Cardiac muscle cell (in vitro differentiated cells and primary cell): ENCODE measurements around the gene MVK. TPM values are rescaled to one million over a fixed set of nuclear protein-coding genes. Genes with fewer than 3 reads are reported as not detected.

Source experiments
- DNase-seq, 2 donors: peaks; one replicate each; pipeline versions ENCODE4 v3.0.0 to v3.0.0-alpha.2; 2010 to 2017; ENCODE audit warnings: low read depth in 1 of 2, low spot score in 1 of 2
- H3K27ac ChIP-seq: fragments of 200-600 bp; sonication (generic); 2 replicates; pipeline ENCODE4 v1.5.1; 2016
- H3K27me3 ChIP-seq: fragments of 200-600 bp; sonication (generic); 2 replicates; pipeline ENCODE4 v1.6.0; 2016; ENCODE audit warnings: control low read depth
- H3K36me3 ChIP-seq: fragments of 200-600 bp; sonication (generic); 2 replicates; pipeline ENCODE4 v1.5.1; 2016; ENCODE audit warnings: control low read depth
- H3K4me1 ChIP-seq: fragments of 200-600 bp; sonication (generic); 2 replicates; pipeline ENCODE4 v1.8.1; 2017; ENCODE audit warnings: low read depth, mild to moderate bottlenecking, mixed run types
- H3K4me3 ChIP-seq: fragments of 200-600 bp; sonication (generic); 2 replicates; pipeline ENCODE4 v1.5.1; 2016; ENCODE audit warnings: mild to moderate bottlenecking
- H3K9me3 ChIP-seq: fragments of 200-600 bp; sonication (generic); 2 replicates; pipeline ENCODE4 v1.5.1; 2017; ENCODE audit warnings: low read depth, mild to moderate bottlenecking, control low read depth
- polyA plus RNA-seq: library from polyadenylated mRNA; unstranded; fragments of >200 nt; fragmentation: Nextera tagmentation; extraction: Ambion mirVana; gene quantifications from 2 replicates; pipeline ENCODE4 v1.2.1, GENCODE V29; 2016
- total RNA-seq: library from RNA; depleted of rRNA; stranded (reverse); fragments of >200 nt; gene quantifications from 2 replicates; pipeline ENCODE4 v1.2.3, GENCODE V29; 2016
- TF ChIP-seq, protein P1 (sequence below): IDR thresholded peaks from 2 replicates; pipeline ENCODE4 v1.5.1; 2012; ENCODE audit warnings: low read depth, mild to moderate bottlenecking, low read length

Gene MVK
- total and polyA plus RNA-seq, 2 experiments from 2014 or later: 29.0 to 56.1 TPM

DNA sequence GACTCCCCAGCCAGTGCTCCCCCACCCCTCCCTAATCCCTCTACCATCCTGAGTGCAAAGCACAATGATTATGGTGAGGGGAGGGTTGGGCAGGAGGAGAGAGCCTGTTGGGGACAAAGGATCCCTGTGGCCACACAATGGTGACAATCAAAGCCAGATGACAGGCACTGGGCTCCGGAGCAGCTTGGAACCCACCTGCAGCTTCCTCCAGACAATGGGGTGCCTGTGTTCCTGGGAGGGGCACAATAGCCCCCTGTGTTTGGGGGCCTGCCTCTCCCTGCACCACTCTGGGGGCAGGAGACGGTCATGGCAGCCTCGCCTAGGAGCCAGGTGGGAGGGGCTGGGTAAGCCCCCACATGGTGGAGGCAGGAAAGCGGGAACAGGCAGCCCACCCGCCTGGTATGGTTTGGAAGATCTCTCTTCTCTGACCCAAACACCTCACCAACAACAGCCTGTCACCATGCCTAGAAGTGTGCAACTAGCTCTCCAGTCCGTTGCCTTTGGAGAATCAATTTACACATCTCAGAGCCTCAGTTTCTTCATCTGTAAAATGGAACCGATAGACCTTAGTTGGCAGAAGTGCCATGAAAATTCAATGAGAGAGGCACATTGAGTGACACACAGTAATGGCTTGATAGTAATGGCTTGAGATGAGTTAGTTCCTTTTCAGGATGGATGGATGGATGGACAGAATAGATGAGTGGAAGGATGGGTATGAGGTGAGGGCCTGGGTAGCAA is 53.0 kb downstream of the MVK start:
- Histone ChIP-seq H3K36me3 (no peaks in the 10 kb centered on the region), H3K27me3 (no peaks in the 10 kb centered on the region), H3K4me3 (no peak overlapping the region), H3K27ac (no peak overlapping the region), H3K4me1 (peaks cover 7% of the 10 kb centered on the region), H3K9me3 (no peaks in the 10 kb centered on the region)
- no peak for DNase-seq
- TF ChIP-seq, protein P1, sequence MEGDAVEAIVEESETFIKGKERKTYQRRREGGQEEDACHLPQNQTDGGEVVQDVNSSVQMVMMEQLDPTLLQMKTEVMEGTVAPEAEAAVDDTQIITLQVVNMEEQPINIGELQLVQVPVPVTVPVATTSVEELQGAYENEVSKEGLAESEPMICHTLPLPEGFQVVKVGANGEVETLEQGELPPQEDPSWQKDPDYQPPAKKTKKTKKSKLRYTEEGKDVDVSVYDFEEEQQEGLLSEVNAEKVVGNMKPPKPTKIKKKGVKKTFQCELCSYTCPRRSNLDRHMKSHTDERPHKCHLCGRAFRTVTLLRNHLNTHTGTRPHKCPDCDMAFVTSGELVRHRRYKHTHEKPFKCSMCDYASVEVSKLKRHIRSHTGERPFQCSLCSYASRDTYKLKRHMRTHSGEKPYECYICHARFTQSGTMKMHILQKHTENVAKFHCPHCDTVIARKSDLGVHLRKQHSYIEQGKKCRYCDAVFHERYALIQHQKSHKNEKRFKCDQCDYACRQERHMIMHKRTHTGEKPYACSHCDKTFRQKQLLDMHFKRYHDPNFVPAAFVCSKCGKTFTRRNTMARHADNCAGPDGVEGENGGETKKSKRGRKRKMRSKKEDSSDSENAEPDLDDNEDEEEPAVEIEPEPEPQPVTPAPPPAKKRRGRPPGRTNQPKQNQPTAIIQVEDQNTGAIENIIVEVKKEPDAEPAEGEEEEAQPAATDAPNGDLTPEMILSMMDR: no peak

DNA sequence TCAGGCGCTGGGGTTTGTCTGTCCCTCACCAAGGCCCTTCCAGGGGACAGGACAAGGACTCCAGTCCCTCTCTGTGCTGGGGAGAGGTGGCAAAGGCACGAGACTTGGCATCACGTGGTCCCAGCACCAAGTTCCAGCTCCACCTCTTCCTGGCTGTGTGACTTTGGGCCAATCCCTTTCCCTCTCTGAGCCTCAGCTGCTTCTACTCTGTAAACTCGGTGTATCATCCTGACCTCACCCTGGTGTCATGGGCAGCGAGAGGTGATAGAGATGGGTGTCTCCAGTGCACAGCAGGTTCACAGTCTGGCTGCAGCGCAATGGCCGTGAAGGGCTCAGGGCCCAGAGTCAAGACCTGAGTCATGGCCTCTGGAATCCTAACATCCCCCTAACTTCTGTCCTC is 54.0 kb downstream of the MVK start:
- DNase-seq: no peak
- Histone ChIP-seq H3K9me3 (no peaks in the 10 kb centered on the region), H3K27ac (no peak overlapping the region), H3K4me1 (peaks cover 7% of the 10 kb centered on the region), H3K36me3 (no peaks in the 10 kb centered on the region), H3K27me3 (no peaks in the 10 kb centered on the region), H3K4me3 (no peak overlapping the region)
- TF ChIP-seq, protein P1: no peak

DNA sequence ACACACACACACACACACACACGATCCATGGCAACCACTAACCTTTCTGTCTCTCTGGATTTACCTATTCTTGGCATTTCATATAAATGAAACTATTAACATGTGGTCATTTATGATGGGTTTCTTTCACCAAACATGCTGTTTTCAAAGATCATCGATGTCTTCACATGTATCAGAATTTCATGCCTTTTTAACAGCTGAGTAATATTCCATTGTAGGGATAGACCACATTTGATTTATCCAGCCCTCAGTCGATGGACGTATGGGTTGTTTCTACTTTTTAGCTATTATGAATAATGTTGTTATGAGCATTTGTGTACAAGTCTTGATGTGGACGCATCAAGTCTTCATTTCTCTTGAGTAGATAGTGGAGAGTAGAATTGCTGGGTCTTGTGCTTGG is 56.5 kb downstream of the MVK start:
- Histone ChIP-seq H3K27ac (no peak overlapping the region), H3K4me3 (no peak overlapping the region), H3K36me3 (no peaks in the 10 kb centered on the region), H3K9me3 (no peaks in the 10 kb centered on the region), H3K27me3 (no peaks in the 10 kb centered on the region), H3K4me1 (peaks cover 7% of the 10 kb centered on the region)
- TF ChIP-seq, protein P1: no peak
- no peak for DNase-seq

DNA sequence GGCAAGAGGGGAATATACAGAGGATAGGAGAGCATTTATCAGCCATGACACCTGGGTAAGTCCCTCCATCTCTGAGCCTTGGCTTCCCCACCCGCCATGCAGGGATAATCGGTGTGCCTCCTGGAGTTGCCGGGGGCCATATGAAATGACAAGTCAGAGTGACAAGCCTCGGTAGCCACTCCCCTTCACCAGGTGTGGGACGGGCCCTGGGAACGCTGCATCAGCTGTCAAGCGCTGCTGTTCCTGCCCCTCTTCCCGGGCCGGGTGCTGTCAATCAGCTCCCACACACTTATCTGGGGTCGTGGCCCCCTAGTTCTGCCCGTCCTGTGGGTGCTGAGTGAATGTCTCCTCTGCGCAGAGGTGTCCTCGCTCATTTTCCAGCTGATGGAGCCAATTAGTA is 57.2 kb downstream of the MVK start:
- no peak for DNase-seq
- no peak overlapping the region for H3K27ac ChIP-seq
- H3K27me3 ChIP-seq: no peaks in the 10 kb centered on the region
- H3K36me3 ChIP-seq: no peaks in the 10 kb centered on the region
- no peak overlapping the region for H3K4me3 ChIP-seq
- H3K9me3 ChIP-seq: no peaks in the 10 kb centered on the region
- H3K4me1 ChIP-seq: peaks cover 7% of the 10 kb centered on the region
- TF ChIP-seq, protein P1: no peak

DNA sequence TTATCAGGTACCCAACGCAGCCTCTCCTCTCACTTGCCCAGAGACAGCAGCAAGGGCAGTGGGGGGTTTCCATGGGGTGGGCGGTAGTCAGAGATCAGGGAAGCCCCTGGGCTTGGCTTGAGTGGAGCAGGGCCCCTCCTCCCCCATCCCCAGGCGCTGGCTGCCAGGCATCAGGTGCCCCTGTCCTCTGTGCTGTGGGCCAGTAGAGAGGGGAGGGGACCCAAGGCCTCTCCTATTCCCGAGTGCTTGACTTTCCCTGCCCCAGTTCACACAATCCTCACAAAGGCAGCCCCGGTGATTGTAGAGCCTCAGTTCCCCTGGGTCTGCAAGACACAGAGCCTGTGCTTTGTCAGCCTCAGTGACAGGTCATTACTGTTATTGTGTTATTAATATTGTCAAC is 57.7 kb downstream of the MVK start:
- Histone ChIP-seq H3K36me3 (no peaks in the 10 kb centered on the region), H3K4me1 (peaks cover 7% of the 10 kb centered on the region), H3K4me3 (no peak overlapping the region), H3K27ac (no peak overlapping the region), H3K27me3 (no peaks in the 10 kb centered on the region), H3K9me3 (no peaks in the 10 kb centered on the region)
- TF ChIP-seq, protein P1: no peak
- DNase-seq: no peak
